DND-41 (cell line): ENCODE results near the gene CD81.

ENCODE experiments used
- CTCF ChIP-seq: IDR thresholded peaks from 2 replicates; pipeline ENCODE4 v1.5.1; 2012; ENCODE audit warnings: borderline replicate concordance, low read length, moderate library complexity, mild to moderate bottlenecking; ENCODE audit not compliant: poor library complexity, severe bottlenecking; ENCODE audit errors: extremely low read depth
- EZH2 ChIP-seq: IDR thresholded peaks from 3 replicates; pipeline ENCODE4 v1.6.1; 2012; ENCODE audit warnings: borderline replicate concordance, low read depth, mild to moderate bottlenecking, moderate library complexity, low read length, inconsistent platforms; ENCODE audit not compliant: severe bottlenecking

GRCh38 chr11:2368178-2368850, 8.8 kb upstream of the CD81 start:
- TF ChIP-seq EZH2 (no peak), CTCF (no peak)
